HG03060 (cell line): ENCODE measurements around the gene USP46.

ENCODE experiments used
- ATAC-seq: cut with Tn5 transposase; IDR thresholded peaks from one replicate; pipeline ENCODE4 v1.9.1; 2021; ENCODE audit warnings: low read depth, moderate number of reproducible peaks; ENCODE audit not compliant: unreplicated experiment

Gene USP46

DNA sequence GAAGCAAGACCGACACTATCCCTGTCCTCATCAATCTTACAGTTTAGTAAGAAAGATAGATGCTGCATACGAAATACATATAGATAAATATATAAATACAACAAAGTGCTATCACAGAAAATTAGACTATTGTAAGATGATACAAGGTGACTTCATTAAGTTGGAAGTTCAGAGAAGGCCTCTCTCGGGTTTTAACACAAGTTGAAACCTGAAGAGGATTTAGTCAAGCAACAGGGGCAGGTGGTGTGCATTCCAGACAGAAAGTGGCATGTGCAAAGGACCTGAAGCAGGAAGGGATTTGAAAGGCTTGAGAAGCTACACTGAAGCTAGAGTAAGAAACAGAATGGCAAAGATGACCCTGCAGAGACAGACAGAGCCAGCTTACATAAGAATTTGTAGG is 36.5 kb downstream of the USP46 start:
- ATAC-seq: no peak

DNA sequence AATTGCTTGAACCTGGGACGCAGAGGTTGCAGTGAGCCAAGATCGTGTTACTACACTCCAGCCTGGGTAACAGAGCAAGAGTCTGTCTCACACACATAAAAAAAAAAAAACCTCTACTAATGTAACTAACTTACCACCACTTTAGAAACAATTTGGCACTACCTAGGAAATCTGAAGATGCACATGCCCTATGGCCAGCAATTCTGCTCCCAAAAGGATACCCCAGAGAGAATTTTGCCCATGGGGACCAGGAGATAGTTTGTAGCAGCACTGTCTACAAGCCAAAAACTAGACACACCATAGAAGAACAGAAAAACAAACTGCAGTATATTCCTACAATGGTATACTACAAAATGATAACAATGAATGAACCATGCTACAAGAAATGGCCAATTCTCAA is 37.5 kb downstream of the USP46 start:
- no peak for ATAC-seq

DNA sequence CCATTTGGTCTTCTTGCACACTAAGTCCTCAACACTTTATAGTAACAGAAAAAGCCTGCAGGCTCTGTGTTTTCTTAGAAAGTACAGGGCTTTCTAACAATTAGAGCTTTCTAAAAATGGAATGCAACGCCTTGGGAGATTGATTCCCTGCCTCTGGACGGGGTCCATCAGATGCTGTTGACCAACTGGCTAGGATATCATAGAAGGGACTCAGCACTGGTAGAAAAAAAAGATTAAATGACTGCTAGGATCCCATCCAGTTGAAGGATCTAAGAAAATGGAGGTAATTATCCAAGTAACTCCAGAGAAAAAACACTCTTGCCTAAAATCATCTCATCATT is 39.5 kb downstream of the USP46 start:
- no peak for ATAC-seq

DNA sequence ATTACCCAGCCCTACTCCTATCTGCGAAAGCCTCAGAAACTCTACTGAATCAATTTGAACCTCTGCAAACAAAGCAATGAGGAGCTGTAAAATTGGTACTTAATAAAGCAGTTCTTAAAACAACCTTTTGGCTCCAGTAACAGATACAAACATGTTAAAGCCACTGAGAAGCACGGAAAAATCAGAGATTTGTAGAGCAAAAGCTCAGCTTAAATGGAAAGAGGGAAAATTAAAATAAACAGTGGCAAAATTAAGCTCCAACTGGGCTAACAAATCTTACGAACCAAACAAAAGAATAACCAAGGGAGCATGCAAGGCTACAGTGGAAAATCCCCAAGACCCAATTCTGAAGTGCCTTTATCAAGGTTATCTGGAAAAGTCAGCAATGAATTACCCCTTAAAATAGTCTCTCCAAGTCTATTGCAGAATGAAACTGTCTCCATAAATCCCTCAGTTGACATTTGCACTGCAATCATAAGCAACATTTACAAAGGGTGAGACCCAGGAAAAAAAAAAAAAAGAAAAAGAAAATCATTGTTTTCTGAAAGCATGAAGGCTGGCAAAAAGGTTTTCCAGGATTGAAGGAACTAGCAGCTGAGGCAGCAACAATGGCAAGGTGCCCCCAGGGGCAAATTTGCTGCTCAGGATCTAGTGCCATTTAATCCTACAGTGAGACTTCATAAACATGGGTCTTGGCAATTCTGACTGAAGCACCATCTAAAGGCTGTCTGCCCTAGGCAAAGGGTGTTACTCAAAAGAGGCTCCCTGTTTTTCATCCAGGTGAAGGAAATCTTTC is 40.1 kb downstream of the USP46 start:
- ATAC-seq: no peak

DNA sequence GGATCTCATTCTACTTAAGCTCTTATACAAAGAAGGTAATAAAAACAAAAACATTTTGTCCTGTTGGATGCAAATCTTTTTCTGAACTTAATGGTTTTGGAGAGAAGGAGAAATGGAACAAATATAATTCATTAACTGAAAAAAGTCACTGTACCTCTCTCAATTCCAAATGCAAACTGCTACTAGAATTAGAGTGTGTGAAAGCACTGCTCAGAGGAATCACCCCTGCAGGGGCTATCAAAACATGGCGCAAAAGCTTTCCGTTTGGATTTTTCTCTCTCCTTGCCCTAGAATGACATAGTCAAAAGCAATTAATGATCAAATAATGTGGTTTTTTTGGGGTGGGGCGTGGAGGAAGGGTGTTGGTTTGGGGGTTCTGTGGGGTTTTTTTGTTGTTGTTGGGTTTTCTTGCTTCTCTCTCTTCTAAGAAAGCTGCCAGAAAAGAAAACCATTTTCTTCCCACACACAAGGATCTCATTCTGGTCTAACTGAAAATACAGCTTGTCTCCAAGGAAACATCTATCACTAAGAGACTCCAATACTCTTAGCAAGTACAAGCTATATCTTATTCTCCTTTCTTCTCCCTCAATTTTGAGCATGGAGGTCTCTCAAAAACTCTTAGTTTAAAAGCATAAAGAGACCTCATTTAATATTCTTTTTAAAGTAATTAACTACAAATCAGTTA is 41.6 kb downstream of the USP46 start:
- ATAC-seq: no peak

DNA sequence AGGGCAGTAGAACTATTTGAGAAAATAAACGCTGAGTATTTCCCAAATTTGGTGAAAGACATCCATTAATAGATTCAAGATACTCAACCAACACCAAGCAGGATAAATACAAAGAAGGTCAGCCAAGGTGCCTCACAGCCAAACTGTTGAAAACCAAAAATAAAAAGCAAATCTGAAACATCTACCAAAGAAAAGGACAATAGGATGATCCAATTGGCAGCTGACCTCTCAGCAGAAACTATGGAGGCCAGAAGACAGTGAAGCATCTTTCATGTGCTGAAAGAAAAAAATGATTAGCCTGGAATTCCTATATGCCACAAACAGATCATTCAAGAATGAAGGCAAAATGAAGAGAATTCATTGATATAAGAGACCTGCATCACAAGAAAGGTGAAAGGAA is 44.9 kb downstream of the USP46 start:
- ATAC-seq: no peak

DNA sequence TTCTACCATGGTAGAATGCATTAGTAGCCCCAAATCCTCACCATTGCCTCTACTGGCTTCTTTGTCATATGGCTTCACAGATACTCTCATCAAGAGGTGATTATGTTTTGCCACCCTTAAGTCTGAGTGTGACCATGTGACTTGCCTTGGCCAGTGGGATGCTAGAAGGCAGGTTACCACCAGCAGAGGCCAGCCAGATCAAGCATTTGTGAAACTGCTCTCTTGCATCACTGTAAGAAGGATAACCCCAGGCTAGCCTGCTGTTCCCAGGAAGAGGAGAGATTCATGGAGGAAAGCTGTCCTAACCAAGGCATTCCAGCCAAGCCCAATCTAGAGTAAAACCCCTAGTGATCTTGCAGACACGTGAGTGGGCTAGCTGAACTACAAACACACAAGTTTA is 46.8 kb downstream of the USP46 start:
- ATAC-seq: no peak

DNA sequence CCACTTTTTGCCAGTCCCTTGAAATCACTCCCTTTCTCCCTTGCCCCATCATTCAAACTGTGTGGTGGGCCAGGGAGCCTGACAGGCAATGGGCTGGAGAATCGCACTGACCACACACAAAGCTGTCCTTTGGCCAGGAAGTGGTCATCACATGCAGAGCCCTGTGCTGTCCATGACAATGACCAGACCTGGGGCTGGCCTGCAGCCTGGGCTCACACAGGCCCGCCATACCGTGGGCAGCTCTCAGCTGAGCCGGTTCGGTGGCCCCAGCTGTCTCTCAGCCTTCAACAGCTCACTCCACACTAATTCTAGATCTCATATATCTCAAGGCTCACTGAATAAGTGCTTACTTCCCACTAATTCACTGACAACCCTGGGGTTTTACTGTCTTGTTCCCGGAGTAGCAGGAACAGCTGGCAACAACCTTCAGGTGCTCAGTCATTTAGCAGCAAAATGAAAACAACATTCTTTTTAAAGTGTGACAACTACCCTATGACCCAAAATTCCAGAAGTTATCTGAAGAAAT is 48.0 kb downstream of the USP46 start:
- ATAC-seq: no peak

DNA sequence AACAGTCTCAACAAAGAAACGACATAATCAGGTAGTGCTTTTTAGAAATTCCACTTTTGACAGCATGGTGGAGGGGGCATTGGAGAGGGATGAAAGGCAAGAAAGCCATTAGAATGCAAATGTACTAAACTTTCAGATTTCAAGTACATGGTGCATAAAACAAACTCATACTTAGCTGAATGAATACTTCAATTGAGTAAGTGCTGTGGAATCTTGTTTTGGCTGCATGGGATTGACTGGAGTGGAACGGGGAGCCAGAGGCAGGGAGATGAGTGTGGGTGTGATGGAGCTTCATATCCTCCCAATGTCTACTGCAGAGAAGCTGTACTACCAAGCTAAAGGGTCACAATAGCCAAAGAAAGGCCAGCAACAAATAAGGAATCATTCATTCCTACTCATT is 52.4 kb downstream of the USP46 start:
- no peak for ATAC-seq

DNA sequence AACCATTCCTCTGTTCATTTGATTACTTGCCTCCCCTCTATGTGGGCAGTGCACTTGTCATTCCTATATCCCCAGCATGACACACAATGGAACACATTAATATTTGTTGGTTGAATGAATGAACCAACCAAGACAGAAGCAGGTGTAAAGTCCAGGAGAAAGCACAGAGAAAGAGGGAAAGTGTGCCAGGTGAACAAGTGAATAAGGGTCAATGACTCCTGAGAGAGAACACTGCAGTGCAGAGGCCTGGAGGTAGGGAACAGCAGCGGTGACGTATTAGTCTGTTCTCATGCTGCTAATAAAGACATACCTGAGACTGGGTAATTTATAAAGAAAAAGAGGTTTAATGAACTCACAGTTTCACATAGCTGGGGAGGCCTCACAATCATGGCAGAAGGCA is 53.1 kb downstream of the USP46 start:
- no peak for ATAC-seq

DNA sequence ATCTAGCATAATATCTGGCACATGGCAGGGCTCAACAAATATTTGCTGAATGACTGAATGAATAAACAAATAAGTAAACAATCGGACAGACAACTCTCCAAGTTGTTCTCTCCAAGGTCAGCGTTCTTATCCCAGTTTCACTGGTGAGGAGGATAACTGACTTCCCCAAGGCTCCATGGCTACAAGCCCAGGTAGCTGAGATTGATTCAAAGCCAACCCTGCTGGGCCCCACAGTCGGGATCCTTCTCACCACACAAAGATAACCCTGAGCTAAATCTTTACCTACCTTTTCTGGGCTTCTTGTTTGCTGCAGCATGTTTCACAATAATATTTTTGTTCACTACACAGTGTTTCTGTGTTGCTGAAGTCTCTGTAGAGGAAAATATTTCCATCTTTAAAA is 54.9 kb downstream of the USP46 start:
- ATAC-seq: no peak

DNA sequence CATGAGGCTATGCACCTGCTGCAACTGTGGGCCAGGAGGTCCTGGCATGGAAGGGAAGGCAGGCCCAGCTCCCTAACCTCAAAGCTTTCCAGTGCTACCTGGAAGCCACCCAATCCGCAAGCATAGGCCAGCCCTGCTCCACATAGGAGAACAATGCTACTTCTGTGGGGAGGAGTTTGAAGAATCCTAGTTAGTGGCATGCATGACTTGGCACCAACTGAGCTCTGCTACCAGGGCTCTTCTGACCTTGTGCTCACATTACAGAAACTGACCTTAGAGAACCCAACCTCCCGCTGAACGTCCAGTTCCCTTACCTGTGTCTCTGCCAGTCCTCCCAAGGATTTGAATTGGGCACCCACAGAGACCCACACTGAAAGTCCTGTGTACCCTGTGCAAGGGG is 58.8 kb downstream of the USP46 start:
- ATAC-seq: no peak

DNA sequence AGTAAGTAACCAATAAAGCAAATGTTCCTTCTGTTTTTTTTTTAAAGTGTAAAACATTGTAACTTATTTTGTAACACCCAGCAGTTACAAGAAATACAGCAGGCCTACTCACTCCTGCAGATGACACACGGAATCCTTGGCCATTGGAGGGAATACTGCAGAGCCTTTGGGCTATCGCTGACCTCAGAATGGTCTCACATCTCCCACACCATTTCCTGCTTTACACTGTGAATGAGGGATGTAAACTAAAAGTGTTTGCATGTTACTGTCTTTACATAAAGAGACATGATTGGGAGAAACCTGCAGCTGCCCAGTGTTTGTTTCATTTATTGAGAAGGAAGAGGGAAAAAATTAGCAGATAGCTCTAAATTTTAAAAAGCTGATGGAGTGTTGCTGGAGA is 64.1 kb downstream of the USP46 start:
- no peak for ATAC-seq

DNA sequence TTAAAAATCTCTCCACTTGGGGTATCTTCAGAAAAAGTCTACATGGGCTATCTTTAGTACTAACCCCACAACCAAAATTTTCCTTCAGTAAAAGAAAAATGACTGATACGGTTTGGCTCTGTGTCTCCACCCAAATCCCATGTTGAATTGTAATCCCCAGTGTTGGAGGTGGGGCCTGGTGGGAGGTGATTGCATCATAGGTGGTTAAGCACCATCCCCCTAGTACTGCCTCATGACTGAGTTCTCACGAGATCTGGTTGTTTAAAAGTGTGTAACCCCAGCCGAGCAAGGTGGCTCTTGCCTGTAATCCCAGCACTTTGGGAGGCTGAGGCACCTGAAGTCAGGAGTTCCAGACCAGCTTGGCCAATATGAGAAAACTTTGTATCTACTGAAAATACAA is 66.8 kb downstream of the USP46 start:
- ATAC-seq: no peak

DNA sequence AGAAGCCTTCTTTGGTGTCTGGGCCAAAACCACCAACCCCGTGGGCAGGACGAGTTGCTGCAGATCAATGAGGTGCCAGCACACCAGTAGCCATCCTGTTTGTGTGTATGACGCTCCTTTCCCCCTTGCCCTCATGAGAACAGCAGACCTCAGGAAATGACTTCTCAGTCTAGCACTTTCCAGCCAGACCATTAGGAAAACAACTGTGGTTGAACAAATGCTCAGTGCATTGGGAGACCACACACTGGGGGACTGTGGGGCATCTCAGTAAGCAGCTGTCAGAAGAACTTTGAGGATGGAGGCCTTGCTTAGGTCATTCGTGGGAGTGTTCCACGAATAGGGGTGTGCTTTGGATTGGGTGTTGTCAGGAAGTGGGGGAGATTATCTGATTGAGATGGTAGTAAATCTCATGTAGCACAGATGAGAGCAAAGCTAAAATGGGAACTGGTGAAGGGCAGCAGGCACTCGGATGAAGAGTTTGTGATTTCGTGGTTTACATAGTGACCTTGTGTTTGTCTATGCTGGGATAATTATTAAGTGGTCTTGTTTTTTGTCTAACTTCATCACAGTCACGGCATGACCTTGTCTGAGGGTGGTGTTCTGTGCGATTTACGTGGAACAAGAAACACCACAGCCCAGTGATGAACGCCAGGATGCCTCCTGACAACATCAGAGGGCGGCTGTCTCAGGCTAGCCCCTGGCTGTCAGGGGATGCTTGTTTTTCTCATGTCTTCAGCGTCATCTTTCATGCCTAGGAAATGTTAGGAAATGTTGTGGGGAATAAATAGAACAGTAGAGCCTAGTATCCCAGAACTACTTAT is 70.1 kb downstream of the USP46 start:
- ATAC-seq: no peak

DNA sequence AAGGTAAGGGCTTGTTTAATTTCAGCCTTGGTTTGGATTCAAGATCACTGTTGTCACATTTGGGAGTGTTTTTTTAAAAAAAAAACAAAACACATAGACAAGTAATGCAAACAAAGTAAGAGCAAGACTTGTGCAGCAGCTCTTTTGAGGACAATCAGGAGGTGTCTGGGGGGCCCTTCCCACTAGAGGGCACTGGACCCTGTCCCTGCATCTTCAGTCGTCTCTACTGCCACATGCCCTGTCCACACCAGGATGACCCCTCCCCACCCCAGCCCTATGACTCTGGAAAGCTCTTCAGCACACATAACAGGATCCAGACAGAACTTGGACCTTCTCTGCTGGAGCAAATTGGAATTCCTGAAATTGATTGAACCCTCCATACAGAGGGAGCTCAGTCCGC is 71.0 kb downstream of the USP46 start:
- ATAC-seq: no peak

DNA sequence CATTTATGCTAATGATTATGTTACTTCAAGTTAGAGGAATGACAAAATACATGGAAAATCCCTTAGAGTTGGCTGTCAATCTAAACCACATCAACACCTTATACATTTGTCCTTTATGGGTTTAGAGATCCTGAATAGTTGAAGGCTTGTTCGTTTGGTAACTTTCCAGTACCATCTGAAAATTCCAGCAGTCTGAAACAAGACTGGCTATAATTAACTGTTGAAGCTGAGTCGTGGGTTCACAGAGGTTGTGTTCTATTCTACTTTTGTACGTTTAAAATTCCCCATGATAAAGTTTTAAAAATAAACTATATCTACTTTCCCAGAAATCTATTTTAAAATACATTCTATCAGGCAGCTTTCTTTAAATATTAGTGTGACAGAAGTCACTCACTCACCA is 73.0 kb downstream of the USP46 start:
- ATAC-seq: no peak

DNA sequence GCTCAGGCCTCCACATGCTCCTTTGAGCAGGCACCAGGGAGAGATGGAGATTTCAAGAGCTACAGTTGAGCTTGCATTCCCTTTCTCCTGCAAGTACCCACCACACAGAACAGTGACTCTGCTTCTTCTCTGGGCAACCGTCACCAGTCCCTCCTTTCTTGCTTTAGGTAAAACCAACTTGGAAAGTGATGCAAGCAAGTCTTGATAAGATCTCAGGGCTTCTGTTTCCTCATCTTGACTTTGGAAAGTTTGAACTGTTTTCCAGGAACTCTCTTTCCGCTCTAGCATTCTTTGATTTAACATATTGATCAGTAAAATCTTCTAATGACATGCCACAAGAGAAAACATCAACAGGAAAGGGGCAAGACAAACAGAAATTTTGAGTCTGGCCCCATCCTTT is 73.7 kb downstream of the USP46 start:
- ATAC-seq: no peak

DNA sequence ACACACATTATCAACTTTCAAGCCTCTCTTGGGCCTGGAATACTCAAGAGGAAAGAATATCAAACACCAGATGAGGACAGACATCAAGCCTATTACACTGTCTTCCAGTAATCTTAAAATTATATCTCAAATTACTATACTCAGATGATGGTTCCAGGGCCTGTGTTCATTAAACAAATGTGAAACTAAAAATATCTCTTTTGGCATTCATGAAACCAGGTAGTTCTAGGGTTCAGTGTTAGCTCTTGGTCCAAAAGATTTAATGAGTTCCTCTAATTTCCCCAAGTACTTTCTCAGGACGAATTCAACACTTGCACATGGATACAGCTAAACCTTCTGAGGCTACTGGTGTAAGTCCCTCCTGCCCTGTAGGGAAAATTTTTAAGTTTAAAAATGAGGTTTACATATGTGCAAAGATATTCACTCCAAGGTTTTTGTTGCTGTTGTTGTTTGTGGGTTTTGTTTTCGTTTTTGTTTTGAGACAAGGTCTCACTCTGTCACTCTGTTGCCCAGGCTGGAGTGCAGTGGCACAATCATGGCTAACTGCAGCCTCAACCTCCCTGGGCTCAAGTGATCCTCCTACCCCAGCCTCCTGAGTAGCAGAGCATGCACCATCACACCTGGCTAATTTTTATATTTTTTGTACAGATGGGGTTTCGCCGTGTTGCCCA is 79.4 kb downstream of the USP46 start:
- no peak for ATAC-seq

DNA sequence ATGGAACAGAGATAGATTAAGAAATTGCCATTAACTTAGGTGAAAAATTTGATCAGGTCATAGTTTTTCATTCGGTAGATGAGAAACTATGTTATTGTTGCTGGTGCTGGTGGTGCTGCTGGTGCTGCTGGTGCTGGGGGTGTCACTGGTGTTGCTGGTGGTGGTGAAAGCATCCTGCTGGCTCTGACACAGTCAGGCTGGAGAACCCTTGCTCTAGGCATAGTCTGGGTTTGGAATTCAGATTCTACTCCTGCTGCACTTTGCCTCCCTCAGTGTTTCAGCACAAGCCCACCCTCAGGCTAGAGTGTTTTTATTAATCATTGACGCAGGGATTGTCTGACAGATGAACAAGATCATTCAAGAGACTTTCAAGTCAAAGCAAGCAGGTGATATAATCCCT is 80.2 kb downstream of the USP46 start:
- no peak for ATAC-seq

DNA sequence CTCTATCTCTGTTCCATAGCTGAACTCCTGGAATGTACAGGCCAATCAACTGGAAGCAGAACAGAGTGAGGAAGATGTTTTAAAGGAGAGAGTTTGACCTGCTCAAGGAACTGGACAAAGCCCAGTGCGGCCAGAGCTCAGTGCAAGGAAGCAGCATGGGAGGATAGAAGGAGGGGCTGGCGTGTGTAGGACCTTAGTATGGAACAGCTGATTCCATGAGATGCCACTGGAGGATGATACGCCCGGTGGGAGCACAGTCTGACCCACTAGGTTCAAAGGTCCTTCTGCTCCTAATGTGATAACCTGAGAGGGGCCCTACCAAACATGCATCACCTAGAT is 81.5 kb downstream of the USP46 start:
- ATAC-seq: no peak
